Heart left ventricle (tissue), 16 donors: ENCODE measurements around the gene ATF6. TPM values are rescaled to one million over a fixed set of nuclear protein-coding genes. Genes with fewer than 3 reads are reported as not detected.
"Not testable (repeated sequence)": the region's sequence is repeated elsewhere in the genome, so short reads cannot be mapped to it uniquely, and the experiment has no call there.

ENCODE experiments used
- ATAC-seq, 4 donors: fragments of 200-7000 bp; cut with Tn5 transposase; one replicate each; pipeline ENCODE4 v1.9.1; 2020 to 2022; ENCODE audit warnings: moderate library complexity in 4 of 4, mild to moderate bottlenecking in 3 of 4, moderate number of reproducible peaks in 1 of 4
- DNase-seq, 5 donors: peaks; one replicate each; pipeline ENCODE4 v3.0.0-alpha.2; 2020
- H3K27ac ChIP-seq, 12 donors: fragments of 200-600 bp; sonication (generic) in 4 of 12; one replicate each; pipeline versions ENCODE4 v1.5.0 to v1.8.0; 2016 to 2022; ENCODE audit warnings: mild to moderate bottlenecking in 2 of 12
- H3K27me3 ChIP-seq, 9 donors: fragments of 200-600 bp; sonication (generic) in 2 of 9; one replicate each; pipeline versions ENCODE4 v1.5.1 to v1.8.0; 2016 to 2022; ENCODE audit warnings: mild to moderate bottlenecking in 3 of 9
- H3K36me3 ChIP-seq, 9 donors: fragments of 200-600 bp; sonication (generic) in 2 of 9; one replicate each; pipeline versions ENCODE4 v1.5.0 to v1.8.0; 2018 to 2022; ENCODE audit warnings: mild to moderate bottlenecking in 2 of 9
- H3K4me1 ChIP-seq, 12 donors: fragments of 200-600 bp; sonication (generic) in 4 of 12; one replicate each; pipeline versions ENCODE4 v1.5.0 to v1.8.0; 2016 to 2022; ENCODE audit warnings: mild to moderate bottlenecking in 3 of 12
- H3K4me3 ChIP-seq, 12 donors: fragments of 200-600 bp; sonication (generic) in 4 of 12; one replicate each; pipeline versions ENCODE4 v1.5.0 to v1.8.0; 2017 to 2022; ENCODE audit warnings: mild to moderate bottlenecking in 9 of 12, moderate library complexity in 4 of 12
- H3K9me3 ChIP-seq, 12 donors: fragments of 200-600 bp; sonication (generic) in 4 of 12; one replicate each; pipeline versions ENCODE4 v1.5.0 to v1.8.0; 2016 to 2022; ENCODE audit warnings: mild to moderate bottlenecking in 1 of 12
- CTCF ChIP-seq, 12 donors: fragments of 200-600 bp; sonication (generic) in 4 of 12; IDR thresholded peaks; one replicate each; pipeline versions ENCODE4 v1.5.0 to v1.8.0; 2018 to 2022; ENCODE audit warnings: antibody characterized with exemption in 12 of 12, mild to moderate bottlenecking in 5 of 12
- POLR2A ChIP-seq, 2 donors: fragments of 450-650 bp; IDR thresholded peaks; one replicate each; pipeline ENCODE4 v1.6.1; 2017; ENCODE audit warnings: antibody characterized with exemption in 2 of 2, mild to moderate bottlenecking in 2 of 2, moderate library complexity in 2 of 2
- WGBS, 4 donors: extraction: QIAGEN DNeasy Blood & Tissue Kit in 2 of 4; methylation state at CpG; one replicate each; pipeline versions ENCODE4 v1.1.5 to v1.1.7; 2013 to 2018; 5-methylcytosine and 5-hydroxymethylcytosine counted together
- intact Hi-C, 10 donors: fragments of 100-400 bp; cut with DNase I; formaldehyde crosslinking; loops; one replicate each; pipeline versions ENCODE4 v1.11.1 to v1.14.2; 2022
- polyA plus RNA-seq, 2 donors: library from polyadenylated mRNA; stranded (reverse); fragments of 200-250 nt; gene quantifications; one replicate each; pipeline ENCODE4 v1.2.3, GENCODE V29; 2013
- total RNA-seq, 9 donors: library from RNA; depleted of rRNA in 2 of 9; stranded (reverse); fragments of >200 nt in 2 of 9; fragmentation: NEBNext Ultra II Directional in 3 of 9; extraction: Animal tissue kit (Norgen Biotek cat#: 25700) in 3 of 9; gene quantifications; one replicate each; pipeline versions ENCODE4 v1.1.0 to v1.2.4, GENCODE V29; 2016 to 2023
- donor health status: ischemic (EF 13 %, LVEDD 7.1; RV severe dilation, severe dysfunction).
- donor health status: healthy with polysubstance abuse.
- donor health status: DM: no; HTN: yes; CAD: no.
- donor health status: DM: no; HTN: no; CAD: no.
- donor health status: ischemic (EF 25% LVEDD 6.9; RV normal size, moderate dysfunction).
- donor health status: ischemic (EF 25% LVEDD 5.7; RV mildly dilated, moderate dysfunction).
- donor health status: healthy.
- donor health status: DM: yes; HTN: yes; CAD: no.
- donor health status: ischemic (EF 35%, LVEDD 5.7; RV mildly dilated, moderate dysfunction).
- donor health status: nonischemic (EF 11% LVEDD 7.7; RV severe dilation, severe dysfunction).
- donor health status: DM: yes; HTN: yes; CAD: no.
- donor health status: PGD.
- donor health status: ischemic (EF 29% LVEDD 5.4; RV normal size, mild dysfunction).
- donor health status: nonischemic (EF 23%, LVEDD 6.1; RV moderate dilation, normal function).

The ATF6 gene
- total and polyA plus RNA-seq, 11 donors = 3.0 to 24.4 (median 16.3) TPM

GRCh38 chr1:161799792-161800191, 33.7 kb downstream of the ATF6 start:
- no peak overlapping the region for H3K4me3 ChIP-seq
- H3K9me3 ChIP-seq = no peaks in the 10 kb centered on the region
- H3K36me3 ChIP-seq = peaks cover 0 to 93% (median 83%) of the 10 kb centered on the region in 9 donors
- no peak overlapping the region for H3K27ac ChIP-seq
- H3K27me3 ChIP-seq = no peaks in the 10 kb centered on the region
- TF ChIP-seq CTCF (IDR thresholded peaks at IDR 0.05) (no peak), POLR2A (IDR thresholded peaks at IDR 0.05) (no peak)
- no peak for ATAC-seq
- intact Hi-C loops = loop anchor here in 2 of 10 donors (10.0 kb wide), 2 partner anchors 45 to 65 kb away; no protein-coding TSS in a partner anchor
- DNase-seq = no peak
- 97 to 100% (median 98%) methylated on average over 1 of the region's 1 CpG for WGBS, 4 donors
- H3K4me1 ChIP-seq = peaks cover 0 to 7% (median 0%) of the 10 kb centered on the region in 12 donors

GRCh38 chr1:161801955-161802354, 35.8 kb downstream of the ATF6 start:
- ATAC-seq = no peak

GRCh38 chr1:161803181-161803580, 37.1 kb downstream of the ATF6 start:
- DNase-seq (no peak), ATAC-seq (no peak)
- intact Hi-C loops = no loop called here
- no peak overlapping the region for H3K4me3 ChIP-seq
- TF ChIP-seq CTCF (IDR thresholded peaks at IDR 0.05) = no peak
- H3K36me3 ChIP-seq = peaks cover 0 to 74% (median 58%) of the 10 kb centered on the region in 9 donors
- no peak overlapping the region for H3K27ac ChIP-seq
- peaks cover 0 to 23% (median 0%) of the 10 kb centered on the region in 12 donors for H3K4me1 ChIP-seq
- no peaks in the 10 kb centered on the region for H3K9me3 ChIP-seq
- H3K27me3 ChIP-seq = no peaks in the 10 kb centered on the region
- WGBS, 4 donors = 84 to 90% (median 85%) methylated on average over 2 of the region's 2 CpGs

More at GRCh38 chr1:161801955-161802354, 35.8 kb downstream of the ATF6 start:
- Histone ChIP-seq H3K27me3 (no peaks in the 10 kb centered on the region), H3K36me3 (peaks cover 0 to 81% (median 70%) of the 10 kb centered on the region in 9 donors), H3K9me3 (no peaks in the 10 kb centered on the region), H3K4me3 (no peak overlapping the region), H3K4me1 (peaks cover 0 to 19% (median 0%) of the 10 kb centered on the region in 12 donors), H3K27ac (peak overlapping the region in 1 of 12 donors; percentile 45)
- WGBS, 4 donors = 71 to 73% (median 73%) methylated on average over 7 of the region's 7 CpGs
- intact Hi-C loops = no loop called here
- DNase-seq = no peak
- TF ChIP-seq CTCF (IDR thresholded peaks at IDR 0.05) (no peak), POLR2A (IDR thresholded peaks at IDR 0.05) (no peak)

GRCh38 chr1:161805399-161806197, 39.5 kb downstream of the ATF6 start:
- no peak overlapping the region for H3K4me3 ChIP-seq
- DNase-seq (no peak), ATAC-seq (no peak)
- intact Hi-C loops = no loop called here
- H3K27ac ChIP-seq = no peak overlapping the region
- TF ChIP-seq POLR2A (IDR thresholded peaks at IDR 0.05) = no peak
- no peak for TF ChIP-seq CTCF (IDR thresholded peaks at IDR 0.05)
- 86 to 94% (median 91%) methylated on average over 3 of the region's 3 CpGs for WGBS, 4 donors
- H3K4me1 ChIP-seq = peaks cover 0 to 23% (median 0%) of the 10 kb centered on the region in 12 donors
- H3K36me3 ChIP-seq = peaks cover 0 to 62% (median 42%) of the 10 kb centered on the region in 9 donors
- H3K9me3 ChIP-seq = peaks cover 0 to 15% (median 2%) of the 10 kb centered on the region in 12 donors
- no peaks in the 10 kb centered on the region for H3K27me3 ChIP-seq

- H3K27ac ChIP-seq, intact Hi-C loops, H3K4me3 ChIP-seq, ATAC-seq, DNase-seq, H3K27me3 ChIP-seq: not testable (repeated sequence)
- peaks cover 0 to 50% (median 16%) of the 10 kb centered on the region in 9 donors for H3K36me3 ChIP-seq
- 94 to 100% (median 99%) methylated on average over 2 of the region's 2 CpGs for WGBS, 4 donors
- H3K4me1 ChIP-seq = peaks cover 0 to 17% (median 0%) of the 10 kb centered on the region in 12 donors
- H3K9me3 ChIP-seq = peaks cover 0 to 18% (median 3%) of the 10 kb centered on the region in 12 donors
Observed at GRCh38 chr1:161809202-161809601, 43.1 kb downstream of the ATF6 start.

- 78 to 100% (median 98%) methylated on average over 1 of the region's 1 CpG for WGBS, 4 donors
- peaks cover 0 to 54% (median 14%) of the 10 kb centered on the region in 9 donors for H3K36me3 ChIP-seq
- H3K27me3 ChIP-seq, DNase-seq, H3K27ac ChIP-seq, intact Hi-C loops, H3K4me3 ChIP-seq, ATAC-seq: not testable (repeated sequence)
- peaks cover 0 to 17% (median 0%) of the 10 kb centered on the region in 12 donors for H3K4me1 ChIP-seq
- H3K9me3 ChIP-seq = peaks cover 0 to 18% (median 3%) of the 10 kb centered on the region in 12 donors
Observed at GRCh38 chr1:161809656-161810055, 43.5 kb downstream of the ATF6 start.
